ENCODE results near the gene TGFB1.
A peak's percentile ranks its signal among the peaks of the same experiment; 100 is the strongest.

TGFB1 gene

GRCh38 chr19:41305927-41306793 lies 47.6 kb downstream of the TGFB1 start:
- Histone ChIP-seq H3K4me1 (ENCODE audit: control insufficient read depth in 2 of 2, insufficient read depth in 2 of 2, low read length in 2 of 2) (peaks cover 27 to 30% of the 10 kb centered on the region in 2 donors), H3K9ac (ENCODE audit: low read depth in 1 of 2, low read length in 2 of 2) (peak overlapping the region in 1 of 2 donors; percentile 23), H3K9me3 (ENCODE audit: control insufficient read depth in 2 of 2, low read length in 2 of 2) (no peaks in the 10 kb centered on the region), H3K36me3 (ENCODE audit: control insufficient read depth in 2 of 2, insufficient read depth in 2 of 2, low read length in 2 of 2) (peaks cover 46 to 55% of the 10 kb centered on the region in 2 donors), H3K4me3 (ENCODE audit: low read length in 2 of 2) (no peak overlapping the region), H3K27ac (ENCODE audit: low read depth in 2 of 2, low read length in 2 of 2) (peak overlapping the region in 1 of 2 donors; percentile 46), H3K27me3 (ENCODE audit: control insufficient read depth in 2 of 2, insufficient read depth in 2 of 2, low read length in 2 of 2) (no peaks in the 10 kb centered on the region)

GRCh38 chr19:41304706-41305483 lies 48.8 kb downstream of the TGFB1 start:
- Histone ChIP-seq H3K27ac (ENCODE audit: low read depth in 2 of 2, low read length in 2 of 2) (no peak overlapping the region), H3K4me3 (ENCODE audit: low read length in 2 of 2) (no peak overlapping the region), H3K9me3 (ENCODE audit: control insufficient read depth in 2 of 2, low read length in 2 of 2) (no peaks in the 10 kb centered on the region), H3K27me3 (ENCODE audit: control insufficient read depth in 2 of 2, insufficient read depth in 2 of 2, low read length in 2 of 2) (no peaks in the 10 kb centered on the region), H3K4me1 (ENCODE audit: control insufficient read depth in 2 of 2, insufficient read depth in 2 of 2, low read length in 2 of 2) (peaks cover 22 to 25% of the 10 kb centered on the region in 2 donors), H3K9ac (ENCODE audit: low read depth in 1 of 2, low read length in 2 of 2) (no peak overlapping the region), H3K36me3 (ENCODE audit: control insufficient read depth in 2 of 2, insufficient read depth in 2 of 2, low read length in 2 of 2) (peaks cover 47 to 65% of the 10 kb centered on the region in 2 donors)

GRCh38 chr19:41303954-41304353 lies 49.8 kb downstream of the TGFB1 start:
- H3K36me3 ChIP-seq (ENCODE audit: control insufficient read depth in 2 of 2, insufficient read depth in 2 of 2, low read length in 2 of 2): peaks cover 47 to 74% of the 10 kb centered on the region in 2 donors
- no peak overlapping the region for H3K27ac ChIP-seq (ENCODE audit: low read depth in 2 of 2, low read length in 2 of 2)

GRCh38 chr19:41302624-41303351 lies 50.9 kb downstream of the TGFB1 start:
- Histone ChIP-seq H3K4me3 (ENCODE audit: low read length in 2 of 2) (no peak overlapping the region), H3K27ac (ENCODE audit: low read depth in 2 of 2, low read length in 2 of 2) (peak overlapping the region in 1 of 2 donors; percentile 69)

More at GRCh38 chr19:41303954-41304353, 49.8 kb downstream of the TGFB1 start:
- H3K9ac ChIP-seq (ENCODE audit: low read depth in 1 of 2, low read length in 2 of 2): no peak overlapping the region
- H3K27me3 ChIP-seq (ENCODE audit: control insufficient read depth in 2 of 2, insufficient read depth in 2 of 2, low read length in 2 of 2): no peaks in the 10 kb centered on the region
- H3K4me3 ChIP-seq (ENCODE audit: low read length in 2 of 2): no peak overlapping the region
- peaks cover 27 to 28% of the 10 kb centered on the region in 2 donors for H3K4me1 ChIP-seq (ENCODE audit: control insufficient read depth in 2 of 2, insufficient read depth in 2 of 2, low read length in 2 of 2)
- H3K9me3 ChIP-seq (ENCODE audit: control insufficient read depth in 2 of 2, low read length in 2 of 2): no peaks in the 10 kb centered on the region

GRCh38 chr19:41300555-41300954 lies 53.2 kb downstream of the TGFB1 start:
- peaks cover 67 to 91% of the 10 kb centered on the region in 2 donors for H3K36me3 ChIP-seq (ENCODE audit: control insufficient read depth in 2 of 2, insufficient read depth in 2 of 2, low read length in 2 of 2)
- no peak overlapping the region for H3K9ac ChIP-seq (ENCODE audit: low read depth in 1 of 2, low read length in 2 of 2)
- no peaks in the 10 kb centered on the region for H3K9me3 ChIP-seq (ENCODE audit: control insufficient read depth in 2 of 2, low read length in 2 of 2)
- H3K4me3 ChIP-seq (ENCODE audit: low read length in 2 of 2): no peak overlapping the region
- no peaks in the 10 kb centered on the region for H3K27me3 ChIP-seq (ENCODE audit: control insufficient read depth in 2 of 2, insufficient read depth in 2 of 2, low read length in 2 of 2)
- peak overlapping the region; percentile 82 to 85 for H3K27ac ChIP-seq (ENCODE audit: low read depth in 2 of 2, low read length in 2 of 2)
- H3K4me1 ChIP-seq (ENCODE audit: control insufficient read depth in 2 of 2, insufficient read depth in 2 of 2, low read length in 2 of 2): peaks cover 32 to 37% of the 10 kb centered on the region in 2 donors

More at GRCh38 chr19:41302624-41303351, 50.9 kb downstream of the TGFB1 start:
- no peaks in the 10 kb centered on the region for H3K27me3 ChIP-seq (ENCODE audit: control insufficient read depth in 2 of 2, insufficient read depth in 2 of 2, low read length in 2 of 2)
- peaks cover 28 to 29% of the 10 kb centered on the region in 2 donors for H3K4me1 ChIP-seq (ENCODE audit: control insufficient read depth in 2 of 2, insufficient read depth in 2 of 2, low read length in 2 of 2)
- peaks cover 55 to 80% of the 10 kb centered on the region in 2 donors for H3K36me3 ChIP-seq (ENCODE audit: control insufficient read depth in 2 of 2, insufficient read depth in 2 of 2, low read length in 2 of 2)
- no peak overlapping the region for H3K9ac ChIP-seq (ENCODE audit: low read depth in 1 of 2, low read length in 2 of 2)
- H3K9me3 ChIP-seq (ENCODE audit: control insufficient read depth in 2 of 2, low read length in 2 of 2): no peaks in the 10 kb centered on the region

GRCh38 chr19:41299755-41300089 lies 54.0 kb downstream of the TGFB1 start:
- no peaks in the 10 kb centered on the region for H3K9me3 ChIP-seq (ENCODE audit: control insufficient read depth in 2 of 2, low read length in 2 of 2)
- H3K27ac ChIP-seq (ENCODE audit: low read depth in 2 of 2, low read length in 2 of 2): peak overlapping the region; percentile 82 to 85
- H3K4me3 ChIP-seq (ENCODE audit: low read length in 2 of 2): no peak overlapping the region
- H3K36me3 ChIP-seq (ENCODE audit: control insufficient read depth in 2 of 2, insufficient read depth in 2 of 2, low read length in 2 of 2): peaks cover 68 to 91% of the 10 kb centered on the region in 2 donors
- no peaks in the 10 kb centered on the region for H3K27me3 ChIP-seq (ENCODE audit: control insufficient read depth in 2 of 2, insufficient read depth in 2 of 2, low read length in 2 of 2)
- H3K4me1 ChIP-seq (ENCODE audit: control insufficient read depth in 2 of 2, insufficient read depth in 2 of 2, low read length in 2 of 2): peaks cover 32 to 37% of the 10 kb centered on the region in 2 donors
- no peak overlapping the region for H3K9ac ChIP-seq (ENCODE audit: low read depth in 1 of 2, low read length in 2 of 2)

GRCh38 chr19:41299046-41299754 lies 54.5 kb downstream of the TGFB1 start:
- Histone ChIP-seq H3K27me3 (ENCODE audit: control insufficient read depth in 2 of 2, insufficient read depth in 2 of 2, low read length in 2 of 2) (no peaks in the 10 kb centered on the region), H3K36me3 (ENCODE audit: control insufficient read depth in 2 of 2, insufficient read depth in 2 of 2, low read length in 2 of 2) (peaks cover 68 to 91% of the 10 kb centered on the region in 2 donors), H3K4me3 (ENCODE audit: low read length in 2 of 2) (no peak overlapping the region), H3K9ac (ENCODE audit: low read depth in 1 of 2, low read length in 2 of 2) (peak overlapping the region in 1 of 2 donors; percentile 48), H3K4me1 (ENCODE audit: control insufficient read depth in 2 of 2, insufficient read depth in 2 of 2, low read length in 2 of 2) (peaks cover 32 to 37% of the 10 kb centered on the region in 2 donors), H3K27ac (ENCODE audit: low read depth in 2 of 2, low read length in 2 of 2) (peak overlapping the region; percentile 82 to 85), H3K9me3 (ENCODE audit: control insufficient read depth in 2 of 2, low read length in 2 of 2) (no peaks in the 10 kb centered on the region)

GRCh38 chr19:41298348-41298964 lies 55.3 kb downstream of the TGFB1 start:
- Histone ChIP-seq H3K4me1 (ENCODE audit: control insufficient read depth in 2 of 2, insufficient read depth in 2 of 2, low read length in 2 of 2) (peaks cover 32 to 37% of the 10 kb centered on the region in 2 donors), H3K36me3 (ENCODE audit: control insufficient read depth in 2 of 2, insufficient read depth in 2 of 2, low read length in 2 of 2) (peaks cover 68 to 91% of the 10 kb centered on the region in 2 donors), H3K9ac (ENCODE audit: low read depth in 1 of 2, low read length in 2 of 2) (peak overlapping the region; percentile 43 to 52), H3K27ac (ENCODE audit: low read depth in 2 of 2, low read length in 2 of 2) (peak overlapping the region; percentile 82 to 85), H3K9me3 (ENCODE audit: control insufficient read depth in 2 of 2, low read length in 2 of 2) (no peaks in the 10 kb centered on the region), H3K4me3 (ENCODE audit: low read length in 2 of 2) (no peak overlapping the region), H3K27me3 (ENCODE audit: control insufficient read depth in 2 of 2, insufficient read depth in 2 of 2, low read length in 2 of 2) (no peaks in the 10 kb centered on the region)
